Limb (tissue), 2 donors: Measurements from ENCODE around the gene NLRC5.
"Not testable (repeated sequence)": the region's sequence is repeated elsewhere in the genome, so short reads cannot be mapped to it uniquely, and the experiment has no call there.

Experiments
- DNase-seq, 2 donors: peaks; one replicate each; pipeline ENCODE4 v3.0.0-alpha.2; 2016; ENCODE audit errors: extremely low spot score in 2 of 2

NLRC5 gene

GRCh38 chr16:57048095-57048494 is 58.7 kb downstream of the NLRC5 start:
- DNase-seq: no peak

- DNase-seq: no peak
Measured at GRCh38 chr16:57049678-57050077, 60.3 kb downstream of the NLRC5 start.

GRCh38 chr16:57051696-57052228 is 62.4 kb downstream of the NLRC5 start:
- DNase-seq: no peak

- DNase-seq: no peak
Measured at GRCh38 chr16:57053206-57053605, 63.8 kb downstream of the NLRC5 start.

- no peak for DNase-seq
Measured at GRCh38 chr16:57054338-57054737, 65.0 kb downstream of the NLRC5 start.

GRCh38 chr16:57054771-57055170 is 65.4 kb downstream of the NLRC5 start:
- DNase-seq: no peak

- no peak for DNase-seq
Measured at GRCh38 chr16:57055671-57056070, 66.3 kb downstream of the NLRC5 start.

GRCh38 chr16:57058291-57058861 is 69.0 kb downstream of the NLRC5 start:
- DNase-seq: no peak

- DNase-seq: no peak
Measured at GRCh38 chr16:57060323-57061083, 71.1 kb downstream of the NLRC5 start.

GRCh38 chr16:57061084-57061905 is 71.9 kb downstream of the NLRC5 start:
- DNase-seq: no peak

GRCh38 chr16:57062329-57062728 is 73.0 kb downstream of the NLRC5 start:
- DNase-seq: peak in 1 of 2 donors; percentile 14

GRCh38 chr16:57063189-57063588 is 73.8 kb downstream of the NLRC5 start:
- not testable (repeated sequence) for DNase-seq

GRCh38 chr16:57064995-57065394 is 75.6 kb downstream of the NLRC5 start:
- no peak for DNase-seq

GRCh38 chr16:57066625-57067024 is 77.3 kb downstream of the NLRC5 start:
- no peak for DNase-seq

- no peak for DNase-seq
Measured at GRCh38 chr16:57067347-57067746, 78.0 kb downstream of the NLRC5 start.

GRCh38 chr16:57069053-57069452 is 79.7 kb downstream of the NLRC5 start:
- DNase-seq: no peak

GRCh38 chr16:57069635-57070370 is 80.4 kb downstream of the NLRC5 start:
- no peak for DNase-seq

GRCh38 chr16:57070424-57070823 is 81.1 kb downstream of the NLRC5 start:
- no peak for DNase-seq

GRCh38 chr16:57071081-57071732 is 81.8 kb downstream of the NLRC5 start:
- not testable (repeated sequence) for DNase-seq

GRCh38 chr16:57071831-57072582 is 82.7 kb downstream of the NLRC5 start:
- DNase-seq: peak in 1 of 2 donors; percentile 55
